Heart left ventricle (tissue), 13 donors: ENCODE results near the gene PRKCA.

Experiments used
- CTCF ChIP-seq, 12 donors: fragments of 200-600 bp; sonication (generic) in 4 of 12; IDR thresholded peaks; one replicate each; pipeline versions ENCODE4 v1.5.0 to v1.8.0; 2018 to 2022; ENCODE audit warnings: antibody characterized with exemption in 12 of 12, mild to moderate bottlenecking in 5 of 12
- POLR2A ChIP-seq, 2 donors: fragments of 450-650 bp; IDR thresholded peaks; one replicate each; pipeline ENCODE4 v1.6.1; 2017; ENCODE audit warnings: antibody characterized with exemption in 2 of 2, mild to moderate bottlenecking in 2 of 2, moderate library complexity in 2 of 2
- donor health status: ischemic (EF 13 %, LVEDD 7.1; RV severe dilation, severe dysfunction).
- donor health status: DM: no; HTN: yes; CAD: no.
- donor health status: DM: no; HTN: no; CAD: no.
- donor health status: ischemic (EF 25% LVEDD 6.9; RV normal size, moderate dysfunction).
- donor health status: ischemic (EF 25% LVEDD 5.7; RV mildly dilated, moderate dysfunction).
- donor health status: ischemic (EF 35%, LVEDD 5.7; RV mildly dilated, moderate dysfunction).
- donor health status: nonischemic (EF 11% LVEDD 7.7; RV severe dilation, severe dysfunction).
- donor health status: DM: yes; HTN: yes; CAD: no.
- donor health status: PGD.
- donor health status: ischemic (EF 29% LVEDD 5.4; RV normal size, mild dysfunction).
- donor health status: nonischemic (EF 23%, LVEDD 6.1; RV moderate dilation, normal function).

- no peak for TF ChIP-seq CTCF (IDR thresholded peaks at IDR 0.05)
- no peak for TF ChIP-seq POLR2A (IDR thresholded peaks at IDR 0.05)
Observed at GRCh38 chr17:66448026-66448639, 145.7 kb downstream of the PRKCA start.
